Myocyte (in vitro differentiated cells): Measurements from ENCODE around the gene LMO3. TPM values are rescaled to one million over a fixed set of nuclear protein-coding genes. Genes with fewer than 3 reads are reported as not detected.
"Not testable (repeated sequence)": the region's sequence is repeated elsewhere in the genome, so short reads cannot be mapped to it uniquely, and the experiment has no call there.

Source experiments
- DNase-seq: peaks from one replicate; pipeline ENCODE4 v3.0.0-alpha.2; 2012; ENCODE audit warnings: low read depth
- total RNA-seq: library from RNA; depleted of rRNA; stranded (reverse); fragments of >200 nt; gene quantifications from 2 replicates; pipeline ENCODE4 v1.2.3, GENCODE V29; 2014

Gene LMO3
- total RNA-seq, 1 donor from 2014 or later, result 57.6 TPM

DNA sequence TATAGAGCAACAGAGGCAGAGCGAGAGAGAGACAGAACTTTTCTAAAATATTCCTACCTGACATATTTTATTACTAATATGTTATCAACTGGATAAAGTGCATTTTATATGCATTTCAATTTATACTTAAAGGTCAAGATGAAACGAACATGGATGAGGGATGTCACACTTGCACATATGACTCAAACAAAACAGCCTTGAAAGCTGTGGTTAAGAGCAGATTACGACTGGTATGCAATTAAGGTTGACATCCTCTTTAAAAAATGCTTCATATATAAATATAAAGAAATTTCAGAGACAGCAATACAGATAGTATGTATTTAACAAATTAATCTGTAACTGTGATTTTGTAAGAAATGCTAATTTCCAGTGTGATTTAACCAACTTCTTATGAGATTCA lies 52.5 kb downstream of the LMO3 start:
- no peak for DNase-seq

DNA sequence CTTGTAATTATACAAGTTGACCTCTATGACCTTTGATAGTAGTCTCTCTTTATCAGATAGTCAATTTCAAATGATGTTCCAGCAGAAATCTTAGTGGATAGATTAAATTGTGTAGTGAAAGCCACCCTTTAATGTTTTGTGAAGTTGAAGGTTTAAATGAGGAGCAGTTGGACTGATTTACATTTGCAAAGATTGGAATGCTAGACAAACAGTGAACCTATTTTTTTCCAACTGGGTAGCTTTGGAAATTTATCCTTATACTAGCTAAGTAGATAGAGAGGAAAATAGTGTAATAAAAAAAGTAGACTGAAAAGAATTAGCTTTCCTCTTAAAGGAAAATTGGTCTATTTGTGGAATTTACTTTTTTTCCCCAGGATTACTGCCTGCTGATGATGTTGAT lies 53.7 kb downstream of the LMO3 start:
- no peak for DNase-seq

DNA sequence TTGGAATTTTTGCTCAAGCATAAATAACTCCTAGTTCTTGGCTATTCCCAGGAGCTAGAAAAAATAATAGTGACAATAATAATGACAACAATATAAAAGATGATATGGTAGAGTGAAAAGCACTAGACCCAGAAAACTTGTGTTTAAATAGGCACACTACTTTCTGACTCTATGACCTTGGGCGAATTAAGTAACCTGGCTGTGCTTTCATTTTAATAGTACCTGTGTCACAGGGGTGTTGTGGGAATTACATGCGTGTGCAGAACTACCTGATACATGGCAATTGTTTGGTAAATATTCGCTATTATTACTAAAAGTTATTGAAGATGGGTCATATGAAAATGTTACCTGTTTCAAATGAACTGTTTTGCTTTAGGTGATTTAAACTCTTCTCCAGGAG lies 60.1 kb downstream of the LMO3 start:
- DNase-seq, result no peak

DNA sequence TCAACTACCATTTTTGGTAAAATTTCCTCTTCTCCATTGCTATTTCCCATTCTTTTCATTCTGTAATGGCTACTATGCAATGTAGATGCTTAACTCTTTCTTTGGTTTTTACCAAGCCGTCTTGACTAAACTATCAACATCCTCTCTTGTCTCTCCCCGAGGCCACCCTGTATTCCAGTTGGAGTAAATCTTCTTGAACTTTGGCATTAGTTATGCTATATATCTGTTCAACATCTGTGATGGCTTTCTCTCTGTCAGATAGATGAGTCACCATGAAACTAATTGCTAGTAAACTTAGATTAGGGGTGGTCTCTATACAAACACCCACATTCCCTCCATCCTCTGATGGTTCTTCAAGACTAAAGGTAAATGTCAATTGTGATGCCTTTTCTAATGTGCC lies 63.4 kb downstream of the LMO3 start:
- no peak for DNase-seq

DNA sequence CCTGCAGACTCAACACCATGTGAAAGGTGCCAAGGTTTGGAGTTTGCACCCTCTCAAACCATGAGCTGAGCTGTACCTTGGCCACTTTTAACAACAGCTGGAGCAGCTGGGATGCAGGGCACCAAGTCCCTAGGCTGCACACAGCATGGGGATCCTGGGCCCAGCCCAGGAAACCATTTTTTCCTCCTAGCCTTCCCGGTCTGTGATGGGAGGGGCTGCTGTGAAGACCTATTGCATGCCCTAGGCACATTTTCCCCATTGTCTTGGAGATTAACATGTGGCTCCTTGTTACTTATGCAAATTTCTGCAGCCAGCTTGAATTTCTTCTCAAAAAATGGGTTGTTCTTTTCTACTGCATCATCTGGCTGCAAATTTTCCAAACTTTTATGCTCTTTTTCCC lies 68.3 kb downstream of the LMO3 start:
- DNase-seq, result not testable (repeated sequence)

DNA sequence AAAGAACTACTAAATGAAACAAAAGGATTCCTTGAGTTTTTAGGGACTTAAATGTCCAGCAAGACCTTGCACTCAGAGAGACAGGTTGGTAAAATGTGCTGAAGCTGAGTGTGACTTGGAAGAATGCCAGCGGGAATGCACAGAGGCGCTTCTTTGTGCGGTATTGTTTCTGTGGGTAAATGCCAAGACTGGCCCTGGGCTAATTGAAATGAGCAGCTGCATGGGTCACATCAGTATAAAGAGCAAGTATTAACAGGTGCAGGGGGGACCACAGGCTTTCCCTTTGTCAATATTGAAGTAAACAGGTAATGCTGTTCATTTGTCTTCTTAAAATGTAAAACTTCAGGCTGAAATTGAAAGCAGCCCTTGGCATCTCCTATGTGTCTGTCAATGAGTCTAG lies 74.3 kb downstream of the LMO3 start:
- peak; percentile 83 for DNase-seq

DNA sequence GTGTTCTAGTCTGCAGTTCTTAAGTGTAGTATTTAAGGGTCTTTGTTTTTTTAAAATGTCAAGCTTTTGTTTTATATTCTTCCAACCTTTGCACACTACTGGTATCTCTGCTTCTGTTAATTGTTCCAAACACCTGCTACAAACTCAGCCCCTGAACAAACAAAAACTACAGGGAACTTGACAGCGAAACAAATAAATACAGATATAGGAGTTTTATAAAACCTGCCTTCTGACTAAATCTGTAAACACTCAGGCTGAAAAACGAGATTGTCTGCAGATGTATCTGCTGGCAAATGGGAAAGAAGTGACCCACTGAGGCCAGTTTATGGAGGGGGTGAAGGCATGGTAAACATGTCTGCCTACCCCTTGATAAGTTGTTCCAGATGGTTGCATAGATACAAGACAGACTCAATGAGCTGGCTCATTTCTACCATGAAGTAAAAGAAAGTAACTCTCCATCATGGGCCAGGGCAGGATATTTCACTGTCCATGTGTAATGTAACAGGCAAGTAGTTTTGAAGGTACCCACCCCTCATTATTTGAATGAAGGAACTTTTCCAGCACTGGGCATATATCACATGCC lies 75.6 kb downstream of the LMO3 start:
- no peak for DNase-seq

DNA sequence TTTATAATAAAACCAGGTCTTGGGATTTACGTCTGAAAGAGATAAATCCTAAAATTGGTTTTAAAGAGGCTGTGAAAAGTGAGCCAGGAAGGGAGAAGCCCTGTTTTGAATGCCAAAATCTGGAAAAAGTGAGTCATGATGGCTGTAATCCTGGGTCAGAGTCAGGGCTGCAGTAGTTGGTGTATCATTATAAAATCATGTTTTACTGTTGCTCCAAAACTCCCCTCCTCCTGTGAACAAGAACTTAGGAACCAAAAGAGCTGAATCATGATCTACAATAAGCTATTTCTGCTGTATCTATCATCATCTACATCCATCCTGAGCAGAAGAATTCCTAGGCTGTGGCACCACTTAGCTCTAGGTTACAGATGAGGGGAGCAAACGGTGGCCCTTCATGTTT lies 79.3 kb downstream of the LMO3 start:
- peak; percentile 78 for DNase-seq

DNA sequence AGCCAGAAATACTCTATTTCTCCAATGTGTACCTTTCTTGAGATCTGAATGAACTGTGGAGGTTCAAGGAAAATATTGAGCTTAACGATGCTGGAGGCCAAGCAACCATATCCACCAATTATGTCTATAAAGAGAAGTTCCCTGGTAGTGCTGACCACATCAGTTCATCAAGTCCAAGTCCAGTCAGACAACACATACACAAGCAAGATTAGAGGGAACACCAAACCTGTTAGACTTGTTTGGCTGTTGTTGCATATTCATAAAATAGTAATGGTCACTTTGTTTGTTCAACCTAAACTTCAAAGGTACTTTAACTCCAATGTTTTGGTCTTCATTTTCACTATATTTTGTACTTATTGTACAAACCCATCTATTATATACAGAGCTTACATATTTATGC lies 81.6 kb downstream of the LMO3 start:
- no peak for DNase-seq

DNA sequence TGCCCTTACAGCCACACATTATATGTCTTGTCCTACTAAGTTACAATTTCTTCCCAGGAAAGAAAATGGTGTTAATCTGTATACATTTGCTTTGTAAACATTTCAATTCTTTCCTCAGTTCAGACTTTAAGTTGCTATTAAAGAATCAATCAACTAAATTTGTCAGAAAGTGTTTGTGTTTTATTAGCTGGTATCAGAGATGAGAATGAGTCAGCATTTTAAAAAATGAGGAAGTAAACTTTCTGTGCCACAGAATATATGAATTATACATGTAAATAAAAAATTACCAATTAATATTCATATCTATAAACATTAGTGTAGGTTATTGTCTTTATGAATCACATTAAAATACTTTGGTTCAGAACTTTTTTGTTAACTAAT lies 82.0 kb downstream of the LMO3 start:
- no peak for DNase-seq

DNA sequence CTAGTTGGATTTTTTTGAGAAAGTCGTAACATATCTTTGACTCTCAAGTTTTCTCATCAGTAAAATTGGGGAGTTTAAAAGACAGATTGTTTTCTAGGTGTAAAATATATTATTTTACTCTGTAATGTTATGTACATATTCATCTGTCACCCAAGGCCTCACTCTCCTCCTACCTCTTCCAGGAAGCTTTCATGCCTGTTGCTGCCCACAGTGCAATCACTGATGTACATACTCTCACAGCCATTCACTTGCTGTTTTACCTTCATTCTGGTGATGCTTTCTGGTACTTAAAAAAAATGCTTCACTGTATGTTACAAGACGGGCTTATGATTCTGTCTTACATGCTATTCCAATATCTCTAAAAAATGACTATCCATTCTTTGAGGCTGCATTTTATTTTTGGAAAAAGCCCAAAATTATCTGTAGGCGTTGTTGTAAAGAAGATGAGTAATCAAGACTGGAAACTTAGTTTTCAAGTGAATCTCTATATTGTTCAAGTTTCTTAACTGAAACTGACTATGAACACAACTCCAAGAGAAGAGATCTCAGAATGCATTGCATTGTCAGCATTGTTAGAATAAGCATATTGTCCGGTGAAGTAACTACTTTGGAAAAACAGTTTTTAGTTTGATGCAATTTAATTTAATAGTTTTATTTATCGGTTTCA lies 82.5 kb downstream of the LMO3 start:
- no peak for DNase-seq

DNA sequence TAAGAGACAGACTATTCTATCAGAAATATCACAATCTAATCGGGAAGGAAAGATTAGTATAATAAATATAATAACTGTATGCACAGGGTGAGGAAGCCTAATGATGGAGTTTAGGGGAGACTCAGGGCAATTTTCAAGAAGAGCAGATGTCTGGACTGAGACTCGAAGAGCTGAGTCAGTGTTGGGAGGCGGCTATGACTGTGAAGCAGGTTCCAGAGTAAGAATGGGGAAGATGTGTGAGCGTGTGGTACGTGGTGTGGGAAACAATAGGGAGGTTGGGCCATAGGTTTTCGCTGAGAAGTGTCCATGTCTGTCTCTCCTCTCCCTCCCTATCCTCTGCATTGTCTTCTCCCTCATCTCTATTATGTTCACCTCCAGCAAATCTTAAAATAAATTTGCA lies 85.6 kb downstream of the LMO3 start:
- peak; percentile 19 for DNase-seq

DNA sequence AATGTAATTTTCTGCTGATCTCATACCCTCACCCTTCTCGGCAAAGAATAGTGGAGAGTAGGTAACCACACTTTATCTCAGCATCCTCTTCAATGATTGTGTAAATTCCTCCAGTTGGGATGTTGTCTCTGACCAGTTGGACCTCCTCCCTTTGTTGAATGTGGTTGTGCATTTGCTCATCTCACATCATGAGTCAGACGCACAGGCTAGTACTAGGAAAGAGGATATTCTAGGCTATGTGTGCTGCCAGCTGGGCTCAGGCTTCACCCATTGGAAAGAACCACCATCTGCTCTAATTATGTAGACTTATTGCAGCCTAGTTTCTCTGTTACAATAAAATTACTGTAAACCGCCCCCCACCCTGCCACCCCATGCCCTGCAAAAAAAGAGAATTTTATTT lies 90.3 kb downstream of the LMO3 start:
- DNase-seq, result peak; percentile 90

DNA sequence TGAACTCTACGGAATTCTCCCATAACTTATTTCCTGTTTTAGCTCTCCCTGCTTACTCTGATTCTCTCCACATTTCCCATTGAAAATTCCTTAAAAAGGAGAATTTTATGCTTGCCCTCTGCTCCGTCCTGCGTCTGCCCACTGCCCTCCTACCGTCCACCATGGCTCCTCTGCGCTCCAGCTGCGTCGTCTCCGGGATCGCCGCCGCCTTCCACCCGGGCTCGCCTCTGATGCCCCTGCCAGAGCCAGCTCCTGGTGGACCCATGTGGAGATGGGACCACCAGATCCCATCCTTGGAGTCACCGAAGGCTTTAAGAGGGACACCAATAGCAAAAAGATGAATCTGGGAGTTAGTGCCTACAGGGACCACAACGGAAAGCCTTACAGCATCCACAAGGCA lies 92.7 kb downstream of the LMO3 start:
- no peak for DNase-seq

DNA sequence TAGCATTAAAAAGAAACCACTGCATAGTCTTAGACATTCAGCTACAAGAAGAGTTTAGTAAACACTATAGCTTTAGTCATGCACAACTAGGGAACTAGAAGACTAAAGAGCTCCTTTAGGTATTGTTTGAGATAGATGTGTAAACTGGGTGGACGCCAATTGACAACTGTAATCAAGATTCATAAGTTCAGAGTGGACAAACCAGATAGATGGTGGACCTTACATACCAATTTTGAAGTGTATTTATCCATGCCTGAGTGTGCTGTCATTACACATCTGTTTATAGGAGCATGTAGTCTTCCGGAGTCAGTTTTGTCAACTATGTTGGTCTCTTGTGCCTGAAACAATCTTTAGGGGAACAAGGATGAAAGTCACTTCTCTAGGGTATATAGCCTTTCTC lies 96.6 kb downstream of the LMO3 start:
- no peak for DNase-seq

DNA sequence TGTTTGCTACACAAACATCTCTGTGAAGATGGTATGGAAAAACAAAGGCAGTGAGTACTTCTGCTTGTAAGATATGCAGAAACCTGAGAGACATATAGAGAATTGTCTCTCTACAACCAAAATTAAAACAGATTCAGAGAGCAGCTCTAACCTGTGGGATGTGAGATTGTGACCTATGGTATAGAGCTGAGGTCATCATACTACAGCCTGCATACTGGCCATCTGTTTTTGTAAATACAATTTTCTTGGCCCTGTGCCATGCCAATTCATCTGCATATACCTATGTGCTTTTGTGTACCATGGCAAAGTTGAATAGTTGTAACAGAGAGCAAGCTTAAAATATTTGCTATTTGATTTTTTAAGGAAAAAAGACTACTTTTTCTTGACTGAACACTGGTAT lies 99.6 kb downstream of the LMO3 start:
- no peak for DNase-seq

DNA sequence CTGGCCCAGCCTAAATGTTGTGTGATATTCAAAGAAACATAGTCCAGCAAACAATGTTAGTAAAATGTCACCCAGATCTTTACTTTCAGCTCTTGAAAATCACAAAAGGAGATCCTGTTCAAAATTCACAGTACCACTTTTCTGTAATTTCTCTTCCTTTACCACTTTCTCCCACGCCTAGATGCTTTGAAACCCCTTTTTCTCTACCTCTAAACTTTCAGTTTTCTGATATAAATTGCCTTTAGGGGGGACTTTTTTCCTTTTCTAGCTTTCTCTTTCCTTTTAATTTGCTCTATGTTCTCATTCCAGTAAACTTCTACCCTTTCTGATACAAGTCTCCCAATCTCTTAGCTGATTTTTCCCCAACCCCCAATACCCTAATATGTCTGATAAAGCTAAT lies 101.8 kb downstream of the LMO3 start:
- no peak for DNase-seq

DNA sequence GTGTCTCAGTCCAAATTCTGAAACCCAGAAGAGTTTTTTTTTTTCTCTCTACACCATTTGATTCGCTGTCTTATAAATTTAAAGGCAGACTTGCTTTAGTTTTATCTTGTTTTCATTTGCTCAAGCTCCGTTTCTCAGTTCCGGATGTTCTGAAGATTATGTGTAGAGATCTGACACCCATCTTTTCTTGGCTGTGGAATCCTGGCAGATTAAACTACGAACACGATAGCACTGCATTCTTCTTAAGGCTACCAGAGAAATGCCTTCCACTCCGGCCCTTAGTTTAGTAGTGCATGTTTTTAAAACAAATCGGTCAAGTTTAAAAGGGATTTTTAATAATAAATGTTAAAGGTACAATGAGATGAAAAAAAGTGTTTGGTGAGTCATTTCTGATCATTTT lies 106.4 kb downstream of the LMO3 start:
- no peak for DNase-seq
